Duodenal mucosa (tissue), 2 donors: Measurements from ENCODE around the gene ARHGAP15.

Source experiments
- H3K27ac ChIP-seq: one replicate; pipeline ENCODE4 v1.7.0; 2013; ENCODE audit warnings: low read depth, low read length
- H3K27me3 ChIP-seq, 2 donors: one replicate each; pipeline ENCODE4 v1.7.0; 2013; ENCODE audit warnings: low read length in 2 of 2, control low read depth in 1 of 2; ENCODE audit not compliant: insufficient read depth in 2 of 2, control insufficient read depth in 1 of 2
- H3K36me3 ChIP-seq, 2 donors: one replicate each; pipeline ENCODE4 v1.7.0; 2013; ENCODE audit warnings: low read length in 2 of 2, control low read depth in 1 of 2; ENCODE audit not compliant: insufficient read depth in 2 of 2, control insufficient read depth in 1 of 2
- H3K4me1 ChIP-seq, 2 donors: one replicate each; pipeline ENCODE4 v1.7.0; 2013; ENCODE audit warnings: low read length in 2 of 2, control low read depth in 1 of 2; ENCODE audit not compliant: insufficient read depth in 2 of 2, control insufficient read depth in 1 of 2
- H3K4me3 ChIP-seq, 2 donors: one replicate each; pipeline ENCODE4 v1.7.0; 2013; ENCODE audit warnings: low read length in 2 of 2, low read depth in 1 of 2
- H3K9ac ChIP-seq, 2 donors: one replicate each; pipeline ENCODE4 v1.7.0; 2013; ENCODE audit warnings: low read length in 2 of 2, low read depth in 1 of 2
- H3K9me3 ChIP-seq, 2 donors: one replicate each; pipeline ENCODE4 v1.7.0; 2013; ENCODE audit warnings: low read length in 2 of 2, control low read depth in 1 of 2; ENCODE audit not compliant: control insufficient read depth in 1 of 2

Gene ARHGAP15

GRCh38 chr2:143692967-143693366, 563.7 kb downstream of the ARHGAP15 start:
- Histone ChIP-seq H3K4me3 (no peak overlapping the region), H3K9ac (no peak overlapping the region), H3K4me1 (no peaks in the 10 kb centered on the region), H3K27me3 (no peaks in the 10 kb centered on the region), H3K9me3 (no peaks in the 10 kb centered on the region), H3K36me3 (no peaks in the 10 kb centered on the region), H3K27ac (no peak overlapping the region)

GRCh38 chr2:143694335-143694734, 565.1 kb downstream of the ARHGAP15 start:
- Histone ChIP-seq H3K9me3 (no peaks in the 10 kb centered on the region), H3K4me3 (no peak overlapping the region), H3K36me3 (no peaks in the 10 kb centered on the region), H3K27ac (no peak overlapping the region), H3K27me3 (no peaks in the 10 kb centered on the region), H3K4me1 (no peaks in the 10 kb centered on the region), H3K9ac (no peak overlapping the region)

GRCh38 chr2:143696651-143697050, 567.4 kb downstream of the ARHGAP15 start:
- H3K27ac ChIP-seq: no peak overlapping the region
- no peak overlapping the region for H3K9ac ChIP-seq
- H3K27me3 ChIP-seq: no peaks in the 10 kb centered on the region
- no peaks in the 10 kb centered on the region for H3K4me1 ChIP-seq
- no peak overlapping the region for H3K4me3 ChIP-seq
- H3K9me3 ChIP-seq: no peaks in the 10 kb centered on the region
- H3K36me3 ChIP-seq: no peaks in the 10 kb centered on the region

GRCh38 chr2:143697744-143698143, 568.5 kb downstream of the ARHGAP15 start:
- H3K27me3 ChIP-seq: no peaks in the 10 kb centered on the region
- H3K36me3 ChIP-seq: no peaks in the 10 kb centered on the region
- no peaks in the 10 kb centered on the region for H3K4me1 ChIP-seq
- H3K9me3 ChIP-seq: no peaks in the 10 kb centered on the region
- no peak overlapping the region for H3K27ac ChIP-seq
- H3K4me3 ChIP-seq: no peak overlapping the region
- no peak overlapping the region for H3K9ac ChIP-seq

- Histone ChIP-seq H3K4me1 (no peaks in the 10 kb centered on the region), H3K27ac (no peak overlapping the region), H3K27me3 (no peaks in the 10 kb centered on the region), H3K9me3 (no peaks in the 10 kb centered on the region), H3K4me3 (no peak overlapping the region), H3K36me3 (no peaks in the 10 kb centered on the region), H3K9ac (no peak overlapping the region)
Observed at GRCh38 chr2:143698352-143698751, 569.1 kb downstream of the ARHGAP15 start.

GRCh38 chr2:143698888-143699570, 569.8 kb downstream of the ARHGAP15 start:
- no peaks in the 10 kb centered on the region for H3K27me3 ChIP-seq
- H3K4me1 ChIP-seq: no peaks in the 10 kb centered on the region
- H3K9ac ChIP-seq: no peak overlapping the region
- no peak overlapping the region for H3K27ac ChIP-seq
- no peaks in the 10 kb centered on the region for H3K36me3 ChIP-seq
- H3K4me3 ChIP-seq: no peak overlapping the region
- no peaks in the 10 kb centered on the region for H3K9me3 ChIP-seq

GRCh38 chr2:143700865-143701264, 571.6 kb downstream of the ARHGAP15 start:
- H3K4me1 ChIP-seq: no peaks in the 10 kb centered on the region
- H3K9ac ChIP-seq: no peak overlapping the region
- no peak overlapping the region for H3K4me3 ChIP-seq
- no peak overlapping the region for H3K27ac ChIP-seq
- no peaks in the 10 kb centered on the region for H3K36me3 ChIP-seq
- no peaks in the 10 kb centered on the region for H3K9me3 ChIP-seq
- no peaks in the 10 kb centered on the region for H3K27me3 ChIP-seq

- H3K4me1 ChIP-seq: peaks cover 0 to 4% of the 10 kb centered on the region in 2 donors
- no peaks in the 10 kb centered on the region for H3K27me3 ChIP-seq
- H3K9ac ChIP-seq: no peak overlapping the region
- H3K27ac ChIP-seq: no peak overlapping the region
- no peaks in the 10 kb centered on the region for H3K36me3 ChIP-seq
- no peaks in the 10 kb centered on the region for H3K9me3 ChIP-seq
- no peak overlapping the region for H3K4me3 ChIP-seq
Observed at GRCh38 chr2:143701785-143702184, 572.6 kb downstream of the ARHGAP15 start.

- Histone ChIP-seq H3K27ac (no peak overlapping the region), H3K4me3 (no peak overlapping the region), H3K27me3 (no peaks in the 10 kb centered on the region), H3K9me3 (no peaks in the 10 kb centered on the region), H3K36me3 (no peaks in the 10 kb centered on the region), H3K4me1 (peaks cover 0 to 4% of the 10 kb centered on the region in 2 donors), H3K9ac (no peak overlapping the region)
Observed at GRCh38 chr2:143702931-143703330, 573.7 kb downstream of the ARHGAP15 start.

- no peaks in the 10 kb centered on the region for H3K36me3 ChIP-seq
- no peaks in the 10 kb centered on the region for H3K9me3 ChIP-seq
- no peaks in the 10 kb centered on the region for H3K27me3 ChIP-seq
- H3K9ac ChIP-seq: no peak overlapping the region
- no peak overlapping the region for H3K27ac ChIP-seq
- H3K4me3 ChIP-seq: no peak overlapping the region
- H3K4me1 ChIP-seq: peaks cover 0 to 4% of the 10 kb centered on the region in 2 donors
Observed at GRCh38 chr2:143704451-143705106, 575.4 kb downstream of the ARHGAP15 start.
